GM19099 (cell line): ENCODE results near the gene NUCKS1.

Experiments
- POLR2A ChIP-seq: IDR thresholded peaks from 3 replicates; pipeline ENCODE4 v1.6.1; 2011; ENCODE audit warnings: low read depth; ENCODE audit not compliant: insufficient read length; ENCODE audit errors: extremely low read depth

The NUCKS1 gene

GRCh38 chr1:205780335-205780734, 30.4 kb upstream of the NUCKS1 start:
- no peak for TF ChIP-seq POLR2A

GRCh38 chr1:205777994-205778393, 28.0 kb upstream of the NUCKS1 start:
- no peak for TF ChIP-seq POLR2A

GRCh38 chr1:205775717-205776056, 25.7 kb upstream of the NUCKS1 start:
- TF ChIP-seq POLR2A: no peak

- TF ChIP-seq POLR2A: peak; percentile 60
Observed at GRCh38 chr1:205775015-205775716, 25.2 kb upstream of the NUCKS1 start, which contains the start of gene RAB29. Gene RAB29 (minus strand): TSS chr1:205775482. CDS start chr1:205774956, 526 bp downstream.

- TF ChIP-seq POLR2A: peak; percentile 37
Observed at GRCh38 chr1:205774198-205775014, 24.4 kb upstream of the NUCKS1 start.

GRCh38 chr1:205772607-205773032, 22.6 kb upstream of the NUCKS1 start:
- TF ChIP-seq POLR2A: peak; percentile 7

- TF ChIP-seq POLR2A: no peak
Observed at GRCh38 chr1:205770618-205771017, 20.6 kb upstream of the NUCKS1 start.

- no peak for TF ChIP-seq POLR2A
Observed at GRCh38 chr1:205769641-205770365, 19.8 kb upstream of the NUCKS1 start.

- no peak for TF ChIP-seq POLR2A
Observed at GRCh38 chr1:205767248-205767647, 17.3 kb upstream of the NUCKS1 start.

GRCh38 chr1:205766570-205766969, 16.6 kb upstream of the NUCKS1 start:
- no peak for TF ChIP-seq POLR2A

- no peak for TF ChIP-seq POLR2A
Observed at GRCh38 chr1:205766038-205766437, 16.1 kb upstream of the NUCKS1 start.

GRCh38 chr1:205764578-205764977, 14.6 kb upstream of the NUCKS1 start:
- TF ChIP-seq POLR2A: no peak

GRCh38 chr1:205763980-205764379, 14.0 kb upstream of the NUCKS1 start:
- no peak for TF ChIP-seq POLR2A

GRCh38 chr1:205760606-205761005, 10.6 kb upstream of the NUCKS1 start:
- no peak for TF ChIP-seq POLR2A

GRCh38 chr1:205756552-205756951, 6.6 kb upstream of the NUCKS1 start:
- TF ChIP-seq POLR2A: no peak

GRCh38 chr1:205754857-205755256, 4.9 kb upstream of the NUCKS1 start:
- no peak for TF ChIP-seq POLR2A

GRCh38 chr1:205751036-205751651, 1.2 kb upstream of the NUCKS1 start:
- TF ChIP-seq POLR2A: no peak
